DMS53 (cell line): ENCODE data around the gene DESI2.
"Not testable (repeated sequence)": the region's sequence is repeated elsewhere in the genome, so short reads cannot be mapped to it uniquely, and the experiment has no call there.

Experiments
- DNase-seq: peaks from one replicate; lab custom pipeline; 2025; lab: John Stamatoyannopoulos, UW

DESI2 gene

DNA sequence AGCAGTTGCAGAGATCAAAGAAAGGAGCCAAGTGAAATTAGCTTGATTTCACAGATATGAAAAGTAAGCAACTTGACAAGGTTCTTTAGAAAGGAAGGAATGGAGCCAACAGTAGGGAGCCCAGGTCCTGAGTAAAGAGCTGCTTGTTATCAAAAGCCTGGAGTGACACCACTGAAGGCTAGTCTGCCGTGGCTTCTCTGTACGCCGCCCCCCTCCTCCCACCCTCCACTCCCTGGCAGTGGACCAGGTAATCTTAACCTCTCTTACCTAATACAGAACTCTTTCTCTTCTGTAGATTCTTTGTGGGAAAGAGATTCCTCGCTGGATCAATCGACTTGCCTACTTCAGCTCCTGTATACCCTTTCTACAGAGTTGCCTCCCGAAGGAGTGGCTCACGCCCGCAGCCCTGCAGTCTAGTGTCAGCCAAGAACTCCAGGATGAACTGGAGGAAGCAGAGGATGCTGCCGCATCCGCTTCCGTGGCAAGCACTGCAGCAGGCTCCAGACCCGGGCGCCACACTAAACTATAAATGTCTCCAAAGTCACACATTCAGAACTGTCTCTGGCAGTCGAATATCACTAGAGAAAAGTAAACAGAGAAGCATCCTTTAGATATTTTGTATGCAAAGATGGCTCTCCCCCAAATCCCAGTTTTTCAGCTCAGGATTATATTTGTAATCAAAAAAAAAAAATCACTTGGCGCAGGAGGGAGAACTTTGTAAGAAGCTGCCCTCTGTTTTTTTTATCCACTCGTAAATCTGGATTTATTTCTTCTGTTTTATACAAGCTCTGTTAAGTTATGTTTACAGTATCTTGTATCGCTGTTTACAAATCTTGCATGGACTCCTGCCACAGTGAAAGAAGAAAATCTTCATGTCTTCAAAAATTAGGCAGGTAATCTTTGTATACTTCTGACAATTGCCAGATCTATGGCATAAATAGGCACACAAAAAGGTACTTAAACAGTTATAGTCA is 52.6 kb downstream of the DESI2 start:
- DNase-seq, result no peak

DNA sequence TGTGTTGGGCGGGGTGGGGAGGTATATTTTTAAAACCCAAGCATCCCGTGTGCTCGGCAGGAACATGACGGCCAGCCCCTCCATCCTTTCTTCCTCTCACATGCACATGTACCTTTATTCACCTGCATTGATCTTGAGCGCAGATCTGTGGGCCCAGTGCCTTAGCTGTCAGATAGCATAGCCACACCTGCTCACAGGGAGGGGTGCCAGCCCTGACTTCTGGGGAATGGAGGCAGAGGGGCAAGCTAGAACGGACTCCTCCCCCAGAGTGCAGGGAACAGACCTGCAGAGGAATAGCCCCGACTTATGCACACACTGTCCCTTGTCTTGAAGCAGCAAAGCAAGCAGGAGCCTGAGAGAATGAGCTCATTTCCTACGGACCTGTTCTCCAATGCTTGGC is 56.1 kb downstream of the DESI2 start:
- no peak for DNase-seq

DNA sequence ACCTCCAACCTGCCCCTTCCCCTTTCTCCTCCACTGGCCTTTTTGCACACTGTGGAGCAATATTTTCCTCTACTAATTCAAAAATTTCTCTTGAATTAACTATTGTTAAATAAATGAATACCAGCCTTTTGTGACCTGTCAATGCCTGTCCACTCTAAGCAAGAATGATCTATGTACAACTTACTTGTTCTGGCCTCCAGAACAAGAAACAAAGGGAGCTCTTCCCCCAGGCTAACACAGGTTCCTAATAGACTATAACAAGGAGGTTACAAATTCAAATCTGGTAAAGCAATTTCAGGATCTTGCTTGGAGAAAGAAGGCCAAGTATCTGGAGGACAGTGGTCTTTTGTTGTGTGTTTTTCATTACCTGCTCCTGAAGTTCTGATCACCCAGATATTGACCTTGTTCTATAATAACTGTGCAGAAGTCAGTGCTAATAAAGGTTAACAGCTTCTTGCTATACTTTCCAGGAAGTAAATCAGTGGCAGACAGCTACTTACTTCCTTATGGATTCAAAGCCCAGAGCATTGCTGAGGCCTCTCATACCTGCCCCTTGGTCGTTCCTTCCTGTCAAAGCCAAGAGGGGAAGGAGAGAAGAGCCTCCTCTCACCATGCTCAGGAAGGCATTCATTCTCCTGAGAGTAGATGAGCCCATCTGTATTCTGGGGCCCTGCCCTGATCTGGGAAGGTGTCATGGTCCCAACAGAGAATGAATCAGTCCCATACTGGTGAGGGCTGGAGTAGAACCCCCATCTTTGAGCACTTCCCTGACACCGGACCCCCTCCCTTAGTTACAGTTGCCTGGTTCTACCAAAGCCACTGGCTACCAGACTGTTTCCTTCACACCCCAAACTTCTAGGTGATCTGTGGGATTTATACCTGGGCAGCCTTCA is 56.8 kb downstream of the DESI2 start:
- peak; percentile 6 for DNase-seq

DNA sequence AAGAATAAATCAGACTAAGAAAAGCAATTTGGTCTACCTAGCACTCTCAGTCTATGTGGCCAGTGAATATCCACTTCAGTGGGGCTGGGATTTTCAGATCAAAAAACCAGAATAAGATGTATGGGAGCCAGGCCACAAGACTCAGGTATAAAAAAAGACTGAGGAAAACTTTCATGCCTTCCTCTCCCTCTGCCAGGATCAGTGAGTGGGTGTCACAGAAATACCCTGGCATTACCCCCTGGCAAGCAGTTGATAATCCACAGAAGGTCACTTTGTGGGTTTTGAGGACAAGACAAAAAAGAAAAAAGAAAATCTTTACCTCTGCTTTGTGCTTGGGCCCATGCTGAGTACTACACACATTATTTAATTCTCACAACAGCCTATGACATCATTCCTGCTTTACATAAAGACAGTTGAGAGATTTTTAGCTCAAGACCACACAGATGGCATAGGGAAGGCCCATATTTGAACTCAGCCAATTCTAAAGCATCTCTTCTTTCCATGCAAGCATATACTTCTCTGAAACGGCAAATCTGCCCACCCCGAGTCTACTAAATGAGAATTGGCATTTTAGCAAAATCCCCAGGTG is 57.6 kb downstream of the DESI2 start:
- DNase-seq, result no peak

DNA sequence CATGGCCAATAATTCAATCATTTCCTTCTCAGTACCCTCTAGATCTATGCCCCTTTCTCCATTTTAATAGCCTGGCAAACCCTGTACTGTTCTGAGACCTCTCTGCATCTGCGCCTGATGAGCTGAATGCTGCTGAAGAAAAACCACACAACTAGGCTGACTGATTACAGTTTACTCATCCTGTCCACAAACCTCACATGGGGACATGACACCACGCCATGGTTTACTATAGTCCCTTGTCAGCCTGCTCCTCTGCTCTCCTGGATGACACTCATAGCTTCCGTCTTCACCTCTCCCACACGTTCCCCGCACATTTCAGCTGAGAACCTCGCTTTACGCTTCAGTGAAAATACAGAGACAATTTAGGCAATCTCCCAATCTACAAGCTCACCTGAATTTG is 59.7 kb downstream of the DESI2 start:
- DNase-seq, result no peak

DNA sequence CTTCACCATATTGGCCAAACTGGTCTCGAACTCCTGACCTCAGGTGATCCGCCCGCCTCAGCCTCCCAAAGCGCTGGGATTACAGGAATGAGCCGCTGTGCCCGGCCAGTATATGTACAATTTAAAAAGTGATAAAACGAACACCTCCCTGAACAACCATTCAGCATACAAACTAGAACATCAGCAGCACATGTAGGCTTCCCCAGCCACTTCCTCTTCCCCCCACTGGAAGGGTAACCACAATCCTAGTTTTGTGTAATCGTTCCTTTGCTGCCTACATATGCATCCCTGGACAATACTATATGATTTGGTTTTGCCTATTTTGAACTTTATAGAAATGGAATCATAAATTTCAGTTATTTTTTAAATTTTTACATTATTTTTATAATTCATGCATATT is 60.4 kb downstream of the DESI2 start:
- no peak for DNase-seq

DNA sequence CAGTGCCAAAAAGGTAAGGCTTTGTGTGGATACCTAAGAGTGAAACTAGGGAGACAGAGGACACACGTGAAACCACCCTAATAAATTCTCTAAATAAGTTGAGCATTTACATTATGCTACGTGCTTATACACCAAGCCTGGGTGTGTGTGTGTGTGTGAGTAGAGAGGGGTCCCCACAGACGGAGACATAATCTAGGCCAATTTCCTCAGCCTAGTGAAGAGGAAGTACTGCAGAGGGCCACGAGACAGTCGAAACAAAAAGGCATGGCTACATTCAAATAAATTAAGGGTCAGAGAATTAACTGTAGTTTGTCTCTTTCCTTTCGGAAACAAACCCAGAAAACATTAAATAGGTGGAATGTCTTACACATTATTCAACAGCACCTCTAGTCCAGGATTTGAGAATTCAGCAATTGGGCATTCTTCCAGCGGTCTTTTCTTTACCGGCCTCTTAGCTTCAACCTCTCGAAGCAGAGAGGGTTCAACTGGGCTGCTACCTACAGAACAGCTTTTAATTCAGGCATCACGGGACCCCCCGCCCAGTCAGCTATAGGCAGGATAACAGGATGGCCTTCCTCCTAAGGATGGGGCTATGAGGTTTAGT is 75.0 kb downstream of the DESI2 start:
- no peak for DNase-seq

DNA sequence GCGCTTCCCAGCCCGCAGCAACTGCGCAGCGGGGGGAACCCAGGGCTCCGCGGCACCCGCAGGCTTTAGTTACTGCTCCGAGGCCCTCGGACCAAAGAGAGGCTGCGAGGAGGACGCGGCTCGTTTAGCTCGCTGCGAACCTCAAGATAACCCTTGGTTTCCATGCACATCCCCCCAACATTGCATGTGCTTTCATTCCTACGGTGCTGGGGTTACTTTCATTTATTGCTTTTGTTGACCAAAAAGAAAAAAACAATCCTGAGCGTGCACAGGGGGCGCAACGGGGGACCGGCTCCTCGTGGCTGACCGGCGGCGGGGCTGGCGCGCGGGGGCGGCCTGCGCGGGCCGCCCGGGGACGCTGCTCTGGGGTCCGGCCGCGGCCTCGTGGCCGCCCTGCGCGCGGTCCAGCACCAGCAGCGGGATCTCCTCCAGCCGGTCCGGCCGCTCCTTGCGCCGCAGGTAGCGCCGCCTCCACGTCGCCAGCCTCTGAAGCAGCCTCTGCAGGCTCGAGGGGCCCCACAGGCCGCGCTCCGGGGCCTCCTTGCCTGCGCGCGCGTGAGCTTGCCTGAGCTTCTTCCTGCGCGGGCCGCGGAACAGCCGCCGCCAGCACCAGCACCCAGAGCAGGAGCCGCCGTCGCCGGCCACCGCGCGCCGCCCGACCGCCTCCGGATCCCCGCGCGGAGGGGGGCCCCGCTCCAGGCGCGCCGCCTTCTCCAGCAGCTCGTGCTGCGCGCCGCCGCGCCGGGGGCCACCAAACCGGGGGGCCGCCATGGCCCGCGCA is 77.4 kb downstream of the DESI2 start:
- DNase-seq, result peak; percentile 72

DNA sequence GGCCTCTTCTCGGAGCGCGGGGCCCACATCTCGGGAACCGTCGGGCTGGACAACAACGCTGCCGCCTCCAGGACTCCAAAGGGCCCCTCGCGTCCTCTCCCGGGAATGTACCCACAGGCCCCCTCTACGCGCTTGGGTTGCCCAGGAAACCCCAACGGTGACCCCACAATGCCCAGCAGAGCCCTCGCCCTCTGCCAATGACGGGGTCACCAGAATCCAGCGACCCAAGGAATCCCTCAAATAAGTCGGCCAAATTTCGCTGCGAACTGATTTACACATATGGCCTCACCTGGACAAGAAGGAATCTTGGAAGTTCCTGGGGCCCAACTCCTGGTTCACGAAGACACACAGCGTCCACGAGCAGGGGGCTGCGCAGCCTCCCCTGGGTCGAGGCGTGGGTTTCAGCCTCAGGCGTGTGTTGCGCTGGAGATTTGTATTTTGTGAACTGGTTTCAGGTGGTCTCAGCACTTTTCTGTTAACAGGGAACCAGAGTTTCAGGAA is 78.1 kb downstream of the DESI2 start:
- DNase-seq, result no peak

DNA sequence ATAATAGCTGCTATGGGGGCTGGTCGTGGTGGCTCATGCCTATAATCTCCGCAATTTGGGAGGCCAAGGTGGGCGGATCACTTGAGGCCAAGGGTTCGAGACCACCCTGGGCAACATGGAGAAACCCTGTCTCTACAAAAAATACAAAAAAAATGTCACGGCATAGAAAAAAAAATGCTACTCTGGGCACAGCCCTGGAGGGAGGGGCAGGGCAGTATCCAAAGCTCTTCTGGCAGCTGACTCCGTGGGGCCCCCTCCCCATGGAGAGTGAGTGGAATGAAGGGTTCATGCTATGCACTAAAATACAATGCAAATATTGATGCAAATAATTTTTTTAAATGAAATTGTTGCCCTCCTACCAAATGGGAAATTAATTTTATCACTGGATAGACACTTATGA is 78.7 kb downstream of the DESI2 start:
- DNase-seq, result no peak

DNA sequence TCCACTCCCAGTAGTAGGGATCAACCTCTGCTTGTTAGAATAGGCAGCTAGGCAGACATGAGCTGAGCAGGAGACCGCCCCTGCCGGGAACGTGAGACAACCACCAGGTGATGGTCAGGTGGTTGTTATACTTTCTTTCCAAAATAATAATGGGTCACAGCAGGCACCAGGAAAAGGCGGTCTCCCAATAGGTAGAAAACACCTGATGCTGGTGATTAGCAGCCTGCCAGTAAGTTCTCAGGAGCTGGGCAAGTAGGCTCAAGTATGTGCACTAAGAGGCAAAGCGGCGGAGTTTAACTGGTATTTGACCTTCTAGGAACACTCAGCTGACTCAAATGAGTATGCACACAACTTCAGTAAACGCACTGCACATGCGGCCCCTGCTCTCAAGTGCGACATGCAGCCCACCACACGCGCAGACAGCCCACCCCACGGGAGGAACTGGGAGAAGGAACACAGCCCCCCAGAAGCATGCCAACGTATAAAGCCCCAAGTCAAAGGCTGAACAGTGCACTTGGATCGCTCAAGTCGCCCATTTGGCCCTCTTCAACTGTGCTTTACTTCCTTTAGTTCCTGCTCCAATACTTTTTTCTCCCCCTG is 80.0 kb downstream of the DESI2 start:
- DNase-seq, result no peak

DNA sequence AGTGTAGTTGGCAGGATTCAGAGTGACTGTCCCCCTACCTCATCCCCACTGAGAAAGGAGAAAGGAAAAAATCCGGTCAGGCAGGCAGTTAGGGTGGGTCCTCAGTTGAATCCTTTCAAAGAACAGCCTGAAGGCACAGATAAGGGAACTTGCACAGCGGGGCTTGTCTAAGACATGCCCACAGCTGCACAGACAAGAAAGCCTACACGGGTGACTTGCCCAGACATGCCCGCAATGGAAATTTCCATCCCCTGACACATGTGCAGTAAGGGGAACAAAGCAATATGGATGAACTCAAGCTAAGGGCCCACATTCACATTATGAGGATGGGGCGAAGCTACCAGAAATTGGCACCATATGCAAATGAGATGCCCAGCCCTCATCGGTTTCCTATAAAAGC is 82.5 kb downstream of the DESI2 start:
- peak; percentile 12 for DNase-seq

DNA sequence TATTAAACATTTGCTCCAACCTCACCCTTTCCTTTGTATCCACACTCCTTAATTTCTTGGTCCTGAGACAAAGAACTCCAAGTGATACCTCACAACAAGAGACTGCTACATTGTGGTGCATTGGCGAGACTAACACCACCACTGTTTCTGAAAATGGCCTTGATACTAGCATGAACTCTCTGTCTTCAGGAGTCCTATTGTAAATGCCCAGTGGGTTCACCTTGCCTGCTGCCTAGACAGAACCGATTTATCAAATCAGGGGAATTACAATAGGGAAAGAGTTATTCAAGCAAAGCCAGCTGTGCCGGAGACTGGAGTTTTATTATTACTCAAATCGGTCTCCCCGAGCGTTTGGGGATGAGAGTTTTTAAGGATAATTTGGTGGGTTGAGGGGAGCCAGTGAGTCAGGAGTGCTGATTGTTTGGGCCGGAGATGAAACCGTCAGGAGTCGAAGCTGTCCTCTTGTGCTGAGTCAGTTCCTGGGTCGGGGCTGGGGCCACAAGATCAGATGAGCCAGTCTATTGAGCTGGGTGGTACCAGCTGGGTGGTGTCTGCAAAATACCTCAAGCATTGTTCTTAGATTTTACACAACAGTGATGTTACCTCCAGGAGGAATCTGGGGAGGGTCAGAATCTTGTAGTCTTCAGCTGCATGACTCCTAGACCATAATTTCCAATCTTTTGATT is 83.1 kb downstream of the DESI2 start:
- no peak for DNase-seq

DNA sequence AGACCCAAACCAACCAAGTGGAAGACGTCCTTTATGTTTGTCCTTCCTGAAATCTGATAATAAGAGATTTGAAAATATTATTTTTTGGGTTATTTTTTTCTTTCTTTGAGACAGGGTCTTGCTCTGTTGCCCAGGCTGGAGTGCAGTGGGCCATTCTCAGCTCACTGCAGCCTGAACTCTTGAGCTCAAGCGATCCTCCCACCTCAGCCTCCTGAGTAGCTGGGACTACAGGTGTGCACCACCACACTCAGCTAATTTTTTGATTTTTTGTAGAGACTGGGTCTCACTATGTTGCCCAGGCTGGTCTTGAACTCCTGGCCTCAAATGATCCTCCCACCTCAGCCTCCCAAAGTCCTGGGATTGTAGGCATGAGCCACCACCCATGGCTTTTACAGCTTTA is 86.2 kb downstream of the DESI2 start:
- DNase-seq, result not testable (repeated sequence)

DNA sequence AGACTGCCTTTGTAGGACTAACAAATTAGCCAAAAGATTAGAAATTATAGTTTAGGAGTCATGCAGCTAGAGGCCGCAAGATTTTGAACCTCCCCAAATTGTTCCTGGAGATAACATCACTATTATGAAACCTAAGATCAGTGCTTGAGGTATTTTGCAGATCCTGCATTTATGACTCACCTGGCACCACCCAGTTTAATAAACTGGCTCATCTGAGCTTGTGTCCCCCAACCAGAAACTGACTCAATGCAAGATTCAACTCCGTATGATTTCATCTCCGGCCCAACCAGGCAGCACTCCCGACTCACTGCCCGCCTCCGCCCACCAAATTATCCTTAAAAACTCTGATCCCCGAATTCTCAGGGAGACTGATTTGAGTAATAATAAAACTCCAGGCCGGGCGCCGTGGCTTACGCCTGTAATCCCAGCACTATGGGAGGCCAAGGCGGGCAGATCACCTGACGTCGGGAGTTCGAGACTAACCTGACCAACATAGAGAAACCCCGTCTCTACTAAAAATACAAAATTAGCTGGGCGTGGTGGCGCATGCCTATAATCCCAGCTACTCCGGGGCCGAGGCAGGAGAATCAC is 87.2 kb downstream of the DESI2 start:
- not testable (repeated sequence) for DNase-seq

DNA sequence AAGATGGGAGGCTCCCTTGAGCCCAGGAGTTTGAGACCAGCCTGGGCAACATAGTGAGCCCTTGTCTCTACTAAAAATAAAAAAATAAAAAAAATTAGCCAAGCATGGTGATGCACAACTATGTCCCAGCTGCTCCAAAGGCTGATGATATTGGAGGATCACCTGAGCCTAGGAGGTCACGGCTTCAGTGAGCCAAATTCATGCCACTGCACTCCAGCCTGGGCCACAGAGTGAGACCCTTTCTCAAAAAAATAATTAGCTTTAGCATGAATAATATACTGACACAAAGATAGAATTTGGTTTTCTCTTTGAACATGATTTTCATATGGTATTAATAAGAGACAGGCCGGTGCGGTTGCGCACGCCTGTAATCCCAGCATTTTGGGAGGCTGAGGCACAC is 88.8 kb downstream of the DESI2 start:
- no peak for DNase-seq

DNA sequence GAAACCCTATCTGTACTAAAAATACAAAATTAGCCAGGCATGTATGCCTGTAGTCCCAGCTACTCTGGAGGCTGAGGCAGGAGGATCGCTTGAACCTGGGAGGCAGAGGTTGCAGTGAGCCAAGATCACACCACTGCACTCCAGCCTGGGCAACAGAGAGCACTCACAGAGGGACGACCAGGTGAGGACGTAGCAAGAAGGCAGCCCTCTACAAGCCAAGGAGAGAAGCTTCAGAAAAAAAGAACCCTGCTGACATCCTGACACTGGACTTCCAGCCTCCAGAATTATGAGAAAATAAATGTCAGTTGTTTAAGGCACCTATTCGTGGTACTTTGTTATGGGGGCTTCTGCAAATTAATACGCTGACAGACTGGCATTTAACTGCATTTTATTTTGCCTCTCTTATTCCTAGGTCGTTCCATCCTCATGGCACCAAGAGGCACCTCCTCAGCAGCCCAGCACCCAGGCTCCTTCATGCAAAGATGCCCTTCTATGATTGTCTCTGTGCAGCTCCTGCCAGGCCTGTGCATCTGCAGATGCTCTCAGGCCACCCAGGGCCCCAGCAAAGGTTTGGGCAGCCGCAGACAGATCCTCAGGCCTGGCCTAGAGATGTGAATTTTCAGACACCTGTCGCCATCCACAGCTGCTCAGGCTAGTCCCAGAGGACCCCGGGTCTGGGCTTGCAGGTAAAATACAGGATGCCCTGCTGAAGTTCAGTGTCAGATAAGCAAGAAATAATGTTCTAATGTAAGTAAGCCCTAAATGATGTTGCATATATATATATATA is 96.5 kb downstream of the DESI2 start:
- DNase-seq, result no peak

DNA sequence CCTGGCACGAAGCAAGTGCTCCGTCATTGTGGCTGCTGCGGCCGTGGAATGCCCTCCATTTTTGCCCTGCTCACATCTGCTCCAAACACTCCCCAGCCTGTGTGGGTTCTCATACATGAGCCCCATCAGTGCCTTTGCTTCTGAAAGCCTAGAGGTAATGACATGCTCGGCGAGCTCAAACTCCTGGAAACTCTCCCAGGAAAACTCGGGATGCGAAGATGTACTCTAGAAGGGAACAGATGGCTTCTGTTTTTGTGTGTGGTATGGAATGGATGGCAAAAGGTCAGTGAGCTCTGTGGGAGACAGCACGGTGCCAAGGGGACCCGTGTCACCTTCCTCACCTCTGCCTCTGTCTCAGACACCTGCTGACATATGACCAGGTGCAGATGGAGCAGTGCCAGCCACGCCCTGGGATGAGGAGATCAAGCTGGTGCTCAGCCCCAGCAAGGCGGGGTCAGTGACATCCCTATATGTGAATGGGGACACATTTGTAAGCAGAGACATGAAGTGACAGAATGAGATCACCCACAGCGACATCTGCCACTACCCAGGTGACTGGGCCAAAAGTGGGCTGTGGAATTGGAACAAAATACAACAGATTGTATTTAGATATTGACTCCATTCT is 98.5 kb downstream of the DESI2 start:
- DNase-seq, result peak; percentile 93
